ENCODE data around the gene COQ8B.

GRCh38 chr19:40736661-40737060 is 20.0 kb upstream of the COQ8B start:
- TF ChIP-seq CTCF (IDR thresholded peaks at IDR 0.05) (no peak), EZH2 (IDR thresholded peaks at IDR 0.05) (no peak)

Measured in neural progenitor cell (in vitro differentiated cells).